AML-193 (cell line): Measurements from ENCODE around the gene PSG2.
"Not testable (repeated sequence)": the region's sequence is repeated elsewhere in the genome, so short reads cannot be mapped to it uniquely, and the experiment has no call there.

Experiments
- DNase-seq, 2 experiments: peaks; one replicate each; lab custom pipeline; 2025; lab: John Stamatoyannopoulos, UW

PSG2 gene

GRCh38 chr19:43077881-43078280 lies 4.6 kb downstream of the PSG2 start:
- DNase-seq = not testable (repeated sequence)

- DNase-seq = not testable (repeated sequence)
These were observed 20.1 kb downstream of the PSG2 start for GRCh38 chr19:43062418-43062817.

GRCh38 chr19:43061326-43061725 lies 21.2 kb downstream of the PSG2 start:
- DNase-seq = not testable (repeated sequence)

- DNase-seq = not testable (repeated sequence)
These were observed 22.2 kb downstream of the PSG2 start for GRCh38 chr19:43060254-43060653.

GRCh38 chr19:43059482-43059881 lies 23.0 kb downstream of the PSG2 start:
- not testable (repeated sequence) for DNase-seq

- DNase-seq = not testable (repeated sequence)
These were observed 24.1 kb downstream of the PSG2 start for GRCh38 chr19:43058440-43058839.

- DNase-seq = not testable (repeated sequence)
These were observed 34.5 kb downstream of the PSG2 start for GRCh38 chr19:43047966-43048365.

- not testable (repeated sequence) for DNase-seq
These were observed 35.9 kb downstream of the PSG2 start for GRCh38 chr19:43046578-43046977.

- DNase-seq = not testable (repeated sequence)
These were observed 38.9 kb downstream of the PSG2 start for GRCh38 chr19:43043492-43044180.

- DNase-seq = not testable (repeated sequence)
These were observed 50.9 kb downstream of the PSG2 start for GRCh38 chr19:43031645-43032044.

GRCh38 chr19:43028866-43029265 lies 53.6 kb downstream of the PSG2 start:
- DNase-seq = no peak

GRCh38 chr19:43027985-43028384 lies 54.5 kb downstream of the PSG2 start:
- DNase-seq = not testable (repeated sequence)

- not testable (repeated sequence) for DNase-seq
These were observed 55.4 kb downstream of the PSG2 start for GRCh38 chr19:43027061-43027460.

GRCh38 chr19:43026369-43026768 lies 56.1 kb downstream of the PSG2 start, which contains the start of gene PSG11:
Gene PSG11 (minus strand): TSS chr19:43026469. CDS start chr19:43026372, 97 bp downstream.
- DNase-seq = not testable (repeated sequence)

GRCh38 chr19:43022098-43022497 lies 60.4 kb downstream of the PSG2 start:
- DNase-seq = not testable (repeated sequence)

GRCh38 chr19:43021629-43022028 lies 60.9 kb downstream of the PSG2 start:
- DNase-seq = not testable (repeated sequence)

GRCh38 chr19:43019588-43019987 lies 62.9 kb downstream of the PSG2 start:
- not testable (repeated sequence) for DNase-seq
